HG03571 (cell line): Measurements from ENCODE around the gene OR9Q1.

ENCODE experiments used
- ATAC-seq: cut with Tn5 transposase; IDR thresholded peaks from one replicate; pipeline ENCODE4 v1.9.1; 2021; ENCODE audit not compliant: unreplicated experiment

OR9Q1 gene

DNA sequence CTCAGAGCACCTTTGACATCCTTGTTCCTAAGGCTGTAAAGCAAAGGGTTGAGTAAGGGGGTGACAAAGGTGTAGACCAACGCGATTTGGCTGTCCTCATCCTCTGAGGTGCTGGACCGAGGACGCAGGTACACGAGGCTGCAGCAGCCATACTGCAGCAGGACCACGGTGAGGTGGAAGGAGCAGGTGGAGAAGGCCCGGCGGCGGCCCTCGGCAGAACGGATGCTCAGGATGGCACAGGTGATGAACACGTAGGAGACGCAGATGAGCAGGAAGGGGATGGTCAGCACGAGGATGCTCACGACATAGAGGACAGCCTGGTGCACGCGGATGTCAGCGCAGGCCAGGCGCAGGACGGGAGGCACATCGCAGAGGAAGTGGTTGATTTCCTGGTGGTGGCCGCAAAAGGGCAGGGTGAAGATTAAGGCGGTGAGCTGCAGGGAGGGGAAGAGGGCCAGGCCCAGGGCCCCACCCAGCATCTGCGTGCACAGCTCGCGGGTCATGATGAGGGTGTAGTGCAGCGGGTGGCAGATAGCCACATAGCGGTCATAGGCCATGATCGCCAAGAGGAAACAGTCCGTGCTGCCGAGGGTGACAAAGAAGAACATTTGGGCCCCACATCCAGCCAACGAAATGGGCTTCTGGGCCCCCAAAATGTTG lies 204.4 kb downstream of the OR9Q1 start:
- no peak for ATAC-seq
